Psoas muscle (tissue), 8 donors: ENCODE measurements around the gene GSE1. TPM values are rescaled to one million over a fixed set of nuclear protein-coding genes. Genes with fewer than 3 reads are reported as not detected.

ENCODE experiments used
- ATAC-seq, 4 donors: fragments of 200-7000 bp; cut with Tn5 transposase; one replicate each; pipeline ENCODE4 v1.9.1; 2020; ENCODE audit warnings: moderate library complexity in 3 of 4, mild to moderate bottlenecking in 2 of 4
- DNase-seq, 2 donors: peaks; one replicate each; pipeline ENCODE4 v3.0.0-alpha.2; 2020
- H3K27ac ChIP-seq: fragments of 200-600 bp; one replicate; pipeline ENCODE4 v1.8.0; 2022
- H3K27me3 ChIP-seq, 3 donors: fragments of 200-600 bp in 1 of 3; one replicate each; pipeline versions ENCODE4 v1.6.1 to v1.8.0; 2013 to 2022; ENCODE audit warnings: low read length in 2 of 3, mild to moderate bottlenecking in 2 of 3, moderate library complexity in 1 of 3; ENCODE audit not compliant: insufficient read depth in 3 of 3
- H3K36me3 ChIP-seq, 2 donors: fragments of 200-600 bp in 1 of 2; one replicate each; pipeline versions ENCODE4 v1.6.1 to v1.8.0; 2013 to 2022; ENCODE audit warnings: low read depth in 1 of 2, mild to moderate bottlenecking in 1 of 2, moderate library complexity in 1 of 2; ENCODE audit not compliant: insufficient read depth in 1 of 2
- H3K4me1 ChIP-seq: fragments of 200-600 bp; one replicate; pipeline ENCODE4 v1.8.0; 2022
- H3K4me3 ChIP-seq: fragments of 200-600 bp; one replicate; pipeline ENCODE4 v1.8.0; 2022; ENCODE audit warnings: mild to moderate bottlenecking
- H3K9me3 ChIP-seq: fragments of 200-600 bp; one replicate; pipeline ENCODE4 v1.8.0; 2022
- CTCF ChIP-seq: fragments of 200-600 bp; IDR thresholded peaks from one replicate; pipeline ENCODE4 v1.8.0; 2022; ENCODE audit warnings: antibody characterized with exemption
- WGBS, 3 donors: extraction: QIAGEN DNeasy Blood & Tissue Kit; methylation state at CpG; one replicate each; pipeline versions ENCODE4 v1.1.6 to v1.1.7; 2013; 5-methylcytosine and 5-hydroxymethylcytosine counted together
- intact Hi-C, 2 donors: fragments of 100-400 bp; cut with DNase I; formaldehyde crosslinking; loops; one replicate each; pipeline versions ENCODE4 v1.11.0 to v1.14.2; 2022
- polyA plus RNA-seq, 3 donors: library from polyadenylated mRNA; stranded (reverse); fragments of 200-250 nt; gene quantifications; one replicate each; pipeline ENCODE4 v1.2.3, GENCODE V29; 2013
- total RNA-seq, 4 donors: library from RNA; stranded (reverse); fragmentation: NEBNext Ultra II Directional in 2 of 4; extraction: Animal tissue kit (Norgen Biotek cat#: 25700) in 2 of 4; gene quantifications; one replicate each; pipeline versions ENCODE4 v1.2.1 to v1.2.4, GENCODE V29; 2021 to 2023
- donor health status: healthy with polysubstance abuse.
- donor health status: DM: no; HTN: no; CAD: no; lungs with moderate emphysema.
- donor health status: Bipolar disorder and iron deficiency.
- donor health status: healthy.
- donor health status: DM: yes; HTN: yes; CAD: no.
- donor health status: DM: no; HTN: no; CAD: no.
- donor health status: DM: no; HTN: no; CAD: no.
- donor health status: DM: yes; HTN: yes; CAD: no.

Gene GSE1
- total and polyA plus RNA-seq, 7 donors: 10.8 to 90.5 (median 47.0) TPM

GRCh38 chr16:85577899-85578598 lies 35.1 kb upstream of the GSE1 start:
- H3K4me1 ChIP-seq: peaks cover 45% of the 10 kb centered on the region
- no peaks in the 10 kb centered on the region for H3K9me3 ChIP-seq
- 85 to 88% (median 87%) methylated on average over 20 of the region's 20 CpGs for WGBS, 3 donors
- H3K27ac ChIP-seq: no peak overlapping the region
- H3K36me3 ChIP-seq: no peaks in the 10 kb centered on the region
- DNase-seq: no peak
- H3K4me3 ChIP-seq: no peak overlapping the region
- TF ChIP-seq CTCF: no peak
- no peak for ATAC-seq
- intact Hi-C loops: no loop called here
- H3K27me3 ChIP-seq: no peaks in the 10 kb centered on the region

- Histone ChIP-seq H3K4me1 (peaks cover 40% of the 10 kb centered on the region), H3K27me3 (no peaks in the 10 kb centered on the region), H3K36me3 (no peaks in the 10 kb centered on the region), H3K27ac (no peak overlapping the region), H3K9me3 (no peaks in the 10 kb centered on the region), H3K4me3 (no peak overlapping the region)
- no peak for ATAC-seq
- intact Hi-C loops: no loop called here
- no peak for TF ChIP-seq CTCF
- no peak for DNase-seq
- 89 to 98% (median 96%) methylated on average over 5 of the region's 5 CpGs for WGBS, 3 donors
Observed at GRCh38 chr16:85578599-85578948, 34.5 kb upstream of the GSE1 start.

GRCh38 chr16:85579191-85579590 lies 33.9 kb upstream of the GSE1 start:
- no peaks in the 10 kb centered on the region for H3K9me3 ChIP-seq
- H3K36me3 ChIP-seq: no peaks in the 10 kb centered on the region
- no peak for TF ChIP-seq CTCF
- ATAC-seq: no peak
- peaks cover 34% of the 10 kb centered on the region for H3K4me1 ChIP-seq
- DNase-seq: no peak
- H3K27ac ChIP-seq: no peak overlapping the region
- WGBS, 3 donors: 85 to 91% (median 89%) methylated on average over 13 of the region's 13 CpGs
- intact Hi-C loops: no loop called here
- no peak overlapping the region for H3K4me3 ChIP-seq
- no peaks in the 10 kb centered on the region for H3K27me3 ChIP-seq

- H3K27me3 ChIP-seq: no peaks in the 10 kb centered on the region
- intact Hi-C loops: no loop called here
- H3K27ac ChIP-seq: no peak overlapping the region
- ATAC-seq (no peak), DNase-seq (no peak)
- no peak for TF ChIP-seq CTCF
- H3K4me1 ChIP-seq: peaks cover 25% of the 10 kb centered on the region
- WGBS, 3 donors: 81 to 88% (median 84%) methylated on average over 8 to 11 of the region's 11 CpGs
- H3K36me3 ChIP-seq: no peaks in the 10 kb centered on the region
- H3K4me3 ChIP-seq: no peak overlapping the region
- H3K9me3 ChIP-seq: no peaks in the 10 kb centered on the region
Observed at GRCh38 chr16:85579923-85580580, 33.1 kb upstream of the GSE1 start.
